ENCODE results near the gene BUB1. TPM values are rescaled to one million over a fixed set of nuclear protein-coding genes. Genes with fewer than 3 reads are reported as not detected.
A peak's percentile ranks its signal among the peaks of the same experiment; 100 is the strongest.

BUB1 gene
- total and polyA plus RNA-seq, 2 experiments from 2014 or later: 13.0 to 21.3 TPM

- in situ Hi-C loops (cut with MboI): no loop called here
- 55 to 64% methylated on average over 7 of the region's 7 CpGs for WGBS, 2 experiments (ENCODE audit: low coverage in 1 of 2, low lambda C conversion rate in 2 of 2, missing lambda C conversion rate in 2 of 2)
- Histone ChIP-seq H3K27ac (no peak overlapping the region), H3K4me1 (ENCODE audit: insufficient read depth) (peaks cover 26% of the 10 kb centered on the region), H3K9me3 (ENCODE audit: low read depth) (no peaks in the 10 kb centered on the region), H3K9ac (no peak overlapping the region), H3K4me2 (ENCODE audit: unreplicated experiment) (no peak overlapping the region), H3K4me3 (no peak overlapping the region), H3K36me3 (ENCODE audit: low read depth) (no peaks in the 10 kb centered on the region), H3F3A (ENCODE audit: insufficient read depth) (0 out of 2 replicates have a peak, but pooled peaks cover 9% of the 10 kb centered on the region), H2AFZ (peak overlapping the region; percentile 65), H3K79me2 (ENCODE audit: insufficient read depth) (peaks cover 45% of the 10 kb centered on the region), H4K20me1 (ENCODE audit: insufficient read depth) (no peaks in the 10 kb centered on the region), H3K27me3 (replicated peaks; ENCODE audit: insufficient read depth) (no peaks in the 10 kb centered on the region), H3K9me2 (ENCODE audit: insufficient read depth) (no peaks in the 10 kb centered on the region)
- DNase-seq: peak; percentile 54
- no peak for TF ChIP-seq EZH2 (IDR thresholded peaks at IDR 0.05; ENCODE audit: insufficient read depth, poor library complexity, severe bottlenecking)
- no peak for TF ChIP-seq EZH2phosphoT487 (IDR thresholded peaks at IDR 0.05; ENCODE audit: insufficient read depth, low read depth)
Measured at GRCh38 chr2:110674620-110675555, 3.0 kb downstream of the BUB1 start.

GRCh38 chr2:110673201-110673600 is 4.7 kb downstream of the BUB1 start:
- H3K27ac ChIP-seq: no peak overlapping the region
- H3F3A ChIP-seq (ENCODE audit: insufficient read depth): 0 out of 2 replicates have a peak, but pooled peaks cover 6% of the 10 kb centered on the region
- no peak overlapping the region for H3K4me2 ChIP-seq (ENCODE audit: unreplicated experiment)
- no peak overlapping the region for H2AFZ ChIP-seq
- no peak overlapping the region for H3K4me3 ChIP-seq
- no peaks in the 10 kb centered on the region for H3K9me2 ChIP-seq (ENCODE audit: insufficient read depth)
- no peaks in the 10 kb centered on the region for H3K36me3 ChIP-seq (ENCODE audit: low read depth)
- WGBS, 2 experiments (ENCODE audit: low coverage in 1 of 2, low lambda C conversion rate in 2 of 2, missing lambda C conversion rate in 2 of 2): 97 to 98% methylated on average over 4 of the region's 4 CpGs
- no peaks in the 10 kb centered on the region for H4K20me1 ChIP-seq (ENCODE audit: insufficient read depth)
- no peak for DNase-seq
- H3K27me3 ChIP-seq (replicated peaks; ENCODE audit: insufficient read depth): no peaks in the 10 kb centered on the region
- peaks cover 17% of the 10 kb centered on the region for H3K4me1 ChIP-seq (ENCODE audit: insufficient read depth)
- TF ChIP-seq EZH2phosphoT487 (IDR thresholded peaks at IDR 0.05; ENCODE audit: insufficient read depth, low read depth) (no peak), EZH2 (IDR thresholded peaks at IDR 0.05; ENCODE audit: insufficient read depth, poor library complexity, severe bottlenecking) (no peak)
- peaks cover 45% of the 10 kb centered on the region for H3K79me2 ChIP-seq (ENCODE audit: insufficient read depth)
- H3K9ac ChIP-seq: no peak overlapping the region
- no peaks in the 10 kb centered on the region for H3K9me3 ChIP-seq (ENCODE audit: low read depth)
- in situ Hi-C loops (cut with MboI): no loop called here

DNA sequence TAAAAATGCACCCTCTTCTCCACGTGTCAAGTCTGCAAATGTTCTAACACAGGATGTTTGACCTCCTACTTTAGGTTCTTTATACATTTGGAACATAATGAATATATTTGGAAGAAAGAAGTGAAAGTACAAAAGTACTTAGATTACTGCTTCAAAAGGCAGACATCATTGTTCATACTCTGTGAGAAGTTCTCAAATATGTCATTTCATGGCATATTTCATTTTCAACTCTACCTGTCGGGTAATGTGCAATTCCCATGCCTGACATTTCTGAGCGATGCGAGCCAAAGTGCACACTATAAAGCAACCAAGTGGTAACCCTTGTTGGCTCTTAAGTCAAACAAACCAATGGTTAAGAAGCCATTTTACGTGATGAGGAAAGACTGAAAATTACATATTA is 7.0 kb downstream of the BUB1 start:
- Histone ChIP-seq H3K9me3 (ENCODE audit: low read depth) (no peaks in the 10 kb centered on the region), H3K9ac (no peak overlapping the region), H3K27ac (no peak overlapping the region), H3K4me1 (ENCODE audit: insufficient read depth) (peaks cover 11% of the 10 kb centered on the region), H3K36me3 (ENCODE audit: low read depth) (no peaks in the 10 kb centered on the region), H2AFZ (peak overlapping the region; percentile 56; the same call in 1 of the 2 replicates), H3K9me2 (ENCODE audit: insufficient read depth) (no peaks in the 10 kb centered on the region), H3K27me3 (replicated peaks; ENCODE audit: insufficient read depth) (no peaks in the 10 kb centered on the region), H4K20me1 (ENCODE audit: insufficient read depth) (no peaks in the 10 kb centered on the region), H3K4me3 (no peak overlapping the region), H3K4me2 (ENCODE audit: unreplicated experiment) (no peak overlapping the region), H3F3A (ENCODE audit: insufficient read depth) (0 out of 2 replicates have a peak, but pooled peaks cover 5% of the 10 kb centered on the region), H3K79me2 (ENCODE audit: insufficient read depth) (peaks cover 26% of the 10 kb centered on the region)
- WGBS, 2 experiments (ENCODE audit: low coverage in 1 of 2, low lambda C conversion rate in 2 of 2, missing lambda C conversion rate in 2 of 2): 95 to 97% methylated on average over 5 of the region's 5 CpGs
- in situ Hi-C loops (cut with MboI): no loop called here
- DNase-seq: no peak
- TF ChIP-seq EZH2phosphoT487 (IDR thresholded peaks at IDR 0.05; ENCODE audit: insufficient read depth, low read depth) (no peak), EZH2 (IDR thresholded peaks at IDR 0.05; ENCODE audit: insufficient read depth, poor library complexity, severe bottlenecking) (no peak)

GRCh38 chr2:110669079-110669478 is 8.8 kb downstream of the BUB1 start:
- Histone ChIP-seq H3K4me1 (ENCODE audit: insufficient read depth) (no peaks in the 10 kb centered on the region; the same call in 1 of the 2 replicates), H3K79me2 (ENCODE audit: insufficient read depth) (peaks cover 9% of the 10 kb centered on the region), H3K27ac (no peak overlapping the region), H3K36me3 (ENCODE audit: low read depth) (no peaks in the 10 kb centered on the region), H3K27me3 (replicated peaks; ENCODE audit: insufficient read depth) (no peaks in the 10 kb centered on the region), H3F3A (ENCODE audit: insufficient read depth) (no peaks in the 10 kb centered on the region), H3K4me3 (no peak overlapping the region), H4K20me1 (ENCODE audit: insufficient read depth) (no peaks in the 10 kb centered on the region), H3K9me2 (ENCODE audit: insufficient read depth) (no peaks in the 10 kb centered on the region), H3K9me3 (ENCODE audit: low read depth) (no peaks in the 10 kb centered on the region), H2AFZ (no peak overlapping the region), H3K4me2 (ENCODE audit: unreplicated experiment) (no peak overlapping the region), H3K9ac (no peak overlapping the region)
- in situ Hi-C loops (cut with MboI): no loop called here
- DNase-seq: no peak
- TF ChIP-seq EZH2phosphoT487 (IDR thresholded peaks at IDR 0.05; ENCODE audit: insufficient read depth, low read depth) (no peak), EZH2 (IDR thresholded peaks at IDR 0.05; ENCODE audit: insufficient read depth, poor library complexity, severe bottlenecking) (no peak)
- 94 to 96% methylated on average over 1 of the region's 1 CpG for WGBS, 2 experiments (ENCODE audit: low coverage in 1 of 2, low lambda C conversion rate in 2 of 2, missing lambda C conversion rate in 2 of 2)

All from GM23248 (cell line).